ENCODE data around the gene RBM33. TPM values are rescaled to one million over a fixed set of nuclear protein-coding genes. Genes with fewer than 3 reads are reported as not detected.
A peak's percentile ranks its signal among the peaks of the same experiment; 100 is the strongest.

RBM33 gene, protein sequence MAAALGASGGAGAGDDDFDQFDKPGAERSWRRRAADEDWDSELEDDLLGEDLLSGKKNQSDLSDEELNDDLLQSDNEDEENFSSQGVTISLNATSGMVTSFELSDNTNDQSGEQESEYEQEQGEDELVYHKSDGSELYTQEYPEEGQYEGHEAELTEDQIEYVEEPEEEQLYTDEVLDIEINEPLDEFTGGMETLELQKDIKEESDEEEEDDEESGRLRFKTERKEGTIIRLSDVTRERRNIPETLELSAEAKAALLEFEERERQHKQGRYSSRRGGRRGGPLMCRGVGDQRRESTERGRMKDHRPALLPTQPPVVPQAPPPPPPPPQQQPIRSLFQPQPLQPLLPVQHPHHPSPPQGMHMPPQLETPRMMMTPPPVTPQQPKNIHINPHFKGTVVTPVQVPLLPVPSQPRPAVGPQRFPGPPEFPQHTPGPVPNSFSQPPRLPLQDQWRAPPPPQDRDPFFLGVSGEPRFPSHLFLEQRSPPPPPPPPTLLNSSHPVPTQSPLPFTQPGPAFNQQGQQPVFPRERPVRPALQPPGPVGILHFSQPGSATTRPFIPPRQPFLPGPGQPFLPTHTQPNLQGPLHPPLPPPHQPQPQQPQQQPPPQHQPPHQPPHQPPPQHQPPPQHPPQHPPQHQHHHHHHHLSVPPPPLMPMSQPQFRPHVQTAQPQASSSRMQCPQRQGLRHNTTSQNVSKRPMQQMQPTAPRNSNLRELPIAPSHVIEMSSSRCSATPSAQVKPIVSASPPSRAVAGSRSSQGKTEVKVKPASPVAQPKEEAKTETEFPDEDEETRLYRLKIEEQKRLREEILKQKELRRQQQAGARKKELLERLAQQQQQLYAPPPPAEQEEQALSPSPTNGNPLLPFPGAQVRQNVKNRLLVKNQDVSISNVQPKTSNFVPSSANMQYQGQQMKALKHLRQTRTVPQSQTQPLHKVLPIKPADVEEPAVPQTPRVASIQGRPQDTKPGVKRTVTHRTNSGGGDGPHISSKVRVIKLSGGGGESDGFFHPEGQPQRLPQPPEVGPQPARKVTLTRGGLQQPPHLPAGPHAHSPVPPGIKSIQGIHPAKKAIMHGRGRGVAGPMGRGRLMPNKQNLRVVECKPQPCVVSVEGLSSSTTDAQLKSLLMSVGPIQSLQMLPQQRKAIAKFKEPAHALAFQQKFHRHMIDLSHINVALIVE
- total RNA-seq, result 10 to 100 TPM; 20.6 to 85.1 (median 38.4) TPM

DNA sequence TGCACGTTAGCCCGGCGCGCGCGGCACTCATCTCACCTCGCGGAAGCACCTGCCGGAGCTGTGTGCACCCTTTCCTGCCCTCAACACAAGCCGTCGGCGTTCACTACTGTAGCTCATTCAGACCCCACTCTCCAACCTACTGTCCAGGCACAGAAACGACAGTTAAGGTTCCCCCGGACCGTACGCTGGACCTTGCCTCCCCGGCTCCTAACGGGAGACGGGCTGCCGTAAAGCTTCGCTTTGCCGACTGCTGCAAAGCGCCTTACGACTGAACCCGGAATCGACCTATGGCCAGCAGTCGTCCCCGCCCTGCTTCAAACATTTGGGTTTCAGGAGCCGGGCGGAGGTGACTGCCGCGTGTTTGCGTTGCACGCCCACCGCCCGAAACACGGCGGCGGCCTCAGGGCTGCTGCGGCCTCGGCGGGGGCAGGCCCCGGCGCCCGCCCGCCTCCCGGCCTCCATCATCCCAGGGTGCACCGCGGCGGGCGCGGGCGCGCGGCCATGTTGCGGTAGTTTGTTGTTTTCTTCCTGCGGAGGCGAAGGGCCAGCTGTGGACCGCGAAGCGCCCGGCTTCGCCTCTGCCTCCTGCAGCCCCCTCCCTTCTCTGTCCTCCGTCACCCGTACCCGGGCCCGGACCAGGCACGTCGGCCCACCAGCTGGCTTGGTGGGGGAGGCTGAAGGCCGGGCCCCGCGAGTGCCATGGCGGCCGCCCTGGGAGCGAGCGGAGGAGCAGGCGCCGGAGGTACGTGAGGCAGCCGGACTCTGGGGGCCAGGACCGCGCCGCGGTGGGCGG is at the start of gene RBM33:
Gene RBM33 (plus strand): TSS at position 484 of the 793 bp plus-strand sequence. CDS start 216 bp downstream, at position 700.
- DNase-seq, result peak; percentile 63 to 72
- TF ChIP-seq, protein P1, sequence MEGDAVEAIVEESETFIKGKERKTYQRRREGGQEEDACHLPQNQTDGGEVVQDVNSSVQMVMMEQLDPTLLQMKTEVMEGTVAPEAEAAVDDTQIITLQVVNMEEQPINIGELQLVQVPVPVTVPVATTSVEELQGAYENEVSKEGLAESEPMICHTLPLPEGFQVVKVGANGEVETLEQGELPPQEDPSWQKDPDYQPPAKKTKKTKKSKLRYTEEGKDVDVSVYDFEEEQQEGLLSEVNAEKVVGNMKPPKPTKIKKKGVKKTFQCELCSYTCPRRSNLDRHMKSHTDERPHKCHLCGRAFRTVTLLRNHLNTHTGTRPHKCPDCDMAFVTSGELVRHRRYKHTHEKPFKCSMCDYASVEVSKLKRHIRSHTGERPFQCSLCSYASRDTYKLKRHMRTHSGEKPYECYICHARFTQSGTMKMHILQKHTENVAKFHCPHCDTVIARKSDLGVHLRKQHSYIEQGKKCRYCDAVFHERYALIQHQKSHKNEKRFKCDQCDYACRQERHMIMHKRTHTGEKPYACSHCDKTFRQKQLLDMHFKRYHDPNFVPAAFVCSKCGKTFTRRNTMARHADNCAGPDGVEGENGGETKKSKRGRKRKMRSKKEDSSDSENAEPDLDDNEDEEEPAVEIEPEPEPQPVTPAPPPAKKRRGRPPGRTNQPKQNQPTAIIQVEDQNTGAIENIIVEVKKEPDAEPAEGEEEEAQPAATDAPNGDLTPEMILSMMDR (IDR thresholded peaks at IDR 0.05), result peak in 1 of 4 experiments; percentile 3
- peak; percentile 29 to 47 for TF ChIP-seq POLR2A (IDR thresholded peaks at IDR 0.05)
- Histone ChIP-seq H3K4me3 (peak within 1 kb of the TSS; percentile 78 to 86), H3K27ac (peak within 1 kb of the TSS; percentile 86 to 94), H3K9me3 (peaks cover 0 to 12% of the 10 kb centered on the region in 2 donors), H3K4me1 (no peaks in the 10 kb centered on the region), H3K27me3 (no peaks in the 10 kb centered on the region), H3K36me3 (no peaks in the 10 kb centered on the region)
- intact Hi-C loops (cut with DNase I; ENCODE audit: low total_unique reads), result no loop called here

DNA sequence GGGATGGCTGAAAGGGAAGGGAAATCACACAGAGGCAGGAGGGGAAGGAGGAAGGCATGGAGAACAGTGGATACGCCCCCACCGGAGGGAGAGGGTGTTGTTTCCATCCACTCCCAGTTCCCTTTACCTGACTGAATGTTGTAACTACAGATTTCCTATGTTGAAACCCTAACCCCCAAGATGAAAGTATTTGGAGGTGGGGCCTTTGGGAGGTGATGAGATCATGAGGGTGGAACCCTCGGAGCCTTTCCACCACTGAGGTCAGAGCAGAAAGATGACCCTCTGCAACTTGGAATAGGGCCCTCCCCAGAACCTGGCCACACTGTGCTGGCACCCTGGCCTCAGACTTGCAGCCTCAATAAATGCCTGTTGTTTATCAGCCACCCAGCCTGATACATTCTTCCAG is 49.5 kb upstream of the RBM33 start:
- Histone ChIP-seq H3K36me3 (no peaks in the 10 kb centered on the region), H3K27me3 (peaks cover 0 to 6% of the 10 kb centered on the region in 2 donors), H3K27ac (no peak overlapping the region), H3K9me3 (no peaks in the 10 kb centered on the region), H3K4me3 (no peak overlapping the region), H3K4me1 (no peaks in the 10 kb centered on the region)
- TF ChIP-seq POLR2A (IDR thresholded peaks at IDR 0.05), result no peak
- TF ChIP-seq, protein P1 (IDR thresholded peaks at IDR 0.05), result no peak
- intact Hi-C loops (cut with DNase I; ENCODE audit: low total_unique reads), result loop anchor here (10.0 kb wide), 2 partner anchors 140 to 170 kb away; no protein-coding TSS in a partner anchor
- no peak for DNase-seq

DNA sequence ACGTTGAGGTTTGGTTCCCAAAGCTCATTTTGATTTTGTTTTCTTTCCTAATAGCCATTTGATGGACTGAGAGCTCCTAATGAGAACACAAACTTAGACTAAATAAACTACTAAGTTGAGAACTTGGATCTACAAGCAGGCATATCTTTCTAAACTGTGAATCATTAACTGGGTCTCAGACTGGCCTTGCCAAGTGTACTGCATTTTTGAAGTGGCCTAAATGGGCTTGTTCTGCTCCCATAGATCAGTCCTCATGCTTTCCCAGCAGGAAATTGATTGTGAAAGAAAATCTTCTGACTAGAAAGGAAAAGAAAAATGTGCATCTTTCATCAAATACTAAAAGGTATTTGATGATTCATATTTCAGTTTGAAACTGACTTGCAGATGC is 46.7 kb upstream of the RBM33 start:
- DNase-seq, result no peak
- H3K27ac ChIP-seq, result no peak overlapping the region
- H3K27me3 ChIP-seq, result peaks cover 0 to 6% of the 10 kb centered on the region in 2 donors
- H3K9me3 ChIP-seq, result no peaks in the 10 kb centered on the region
- intact Hi-C loops (cut with DNase I; ENCODE audit: low total_unique reads), result loop anchor here (10.0 kb wide), 2 partner anchors 137 to 167 kb away; no protein-coding TSS in a partner anchor
- TF ChIP-seq, protein P1 (IDR thresholded peaks at IDR 0.05), result no peak
- no peak for TF ChIP-seq POLR2A (IDR thresholded peaks at IDR 0.05)
- H3K4me3 ChIP-seq, result no peak overlapping the region
- H3K4me1 ChIP-seq, result no peaks in the 10 kb centered on the region
- H3K36me3 ChIP-seq, result no peaks in the 10 kb centered on the region

DNA sequence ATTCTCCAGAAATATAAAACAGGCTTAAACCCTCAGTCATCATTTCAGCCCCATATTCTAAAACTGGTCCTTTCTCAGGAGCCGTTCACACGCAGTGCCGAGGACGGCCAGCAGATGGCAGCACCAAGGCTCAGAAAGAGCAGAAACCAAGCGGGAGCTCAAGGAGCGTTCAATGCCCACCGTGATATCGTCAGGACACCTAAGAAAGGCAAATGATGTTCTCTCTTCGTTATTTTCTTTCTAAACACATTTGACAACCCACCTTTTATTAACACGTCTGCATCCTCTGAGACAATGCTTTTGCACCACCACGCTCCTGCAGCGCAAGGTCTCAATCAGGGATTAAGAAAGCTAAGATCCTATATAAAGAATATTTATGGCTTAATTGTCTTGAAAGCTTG is 45.7 kb upstream of the RBM33 start:
- intact Hi-C loops (cut with DNase I; ENCODE audit: low total_unique reads), result loop anchor here (10.0 kb wide), 2 partner anchors 136 to 166 kb away; no protein-coding TSS in a partner anchor
- Histone ChIP-seq H3K4me1 (no peaks in the 10 kb centered on the region), H3K27me3 (peaks cover 0 to 6% of the 10 kb centered on the region in 2 donors), H3K4me3 (no peak overlapping the region), H3K9me3 (no peaks in the 10 kb centered on the region), H3K27ac (no peak overlapping the region), H3K36me3 (no peaks in the 10 kb centered on the region)
- peak; percentile 76 to 80 for DNase-seq
- TF ChIP-seq POLR2A (IDR thresholded peaks at IDR 0.05), result no peak
- TF ChIP-seq, protein P1 (IDR thresholded peaks at IDR 0.05), result peak; percentile 84 to 93 (median 88)
